ENCODE data around the gene GOT1.

Gene GOT1

GRCh38 chr10:99395750-99396445 lies 34.5 kb downstream of the GOT1 start:
- DNase-seq (ENCODE audit: low spot score) = peak; percentile 74

- DNase-seq (ENCODE audit: low spot score) = no peak
These were observed 35.5 kb downstream of the GOT1 start for GRCh38 chr10:99394761-99395386.

- DNase-seq (ENCODE audit: low spot score) = peak; percentile 31
These were observed 36.2 kb downstream of the GOT1 start for GRCh38 chr10:99394256-99394655.

- DNase-seq (ENCODE audit: low spot score) = no peak
These were observed 36.7 kb downstream of the GOT1 start for GRCh38 chr10:99393683-99394082.

- DNase-seq (ENCODE audit: low spot score) = no peak
These were observed 37.4 kb downstream of the GOT1 start for GRCh38 chr10:99393036-99393435.

GRCh38 chr10:99391346-99391745 lies 39.1 kb downstream of the GOT1 start:
- no peak for DNase-seq (ENCODE audit: low spot score)

GRCh38 chr10:99389729-99390480 lies 40.5 kb downstream of the GOT1 start:
- no peak for DNase-seq (ENCODE audit: low spot score)

- DNase-seq (ENCODE audit: low spot score) = no peak
These were observed 42.9 kb downstream of the GOT1 start for GRCh38 chr10:99387541-99387940.

- DNase-seq (ENCODE audit: low spot score) = no peak
These were observed 43.4 kb downstream of the GOT1 start for GRCh38 chr10:99387071-99387470.

GRCh38 chr10:99382176-99382575 lies 48.2 kb downstream of the GOT1 start:
- DNase-seq (ENCODE audit: low spot score) = no peak

GRCh38 chr10:99375426-99375825 lies 55.0 kb downstream of the GOT1 start:
- DNase-seq (ENCODE audit: low spot score) = no peak

GRCh38 chr10:99374972-99375371 lies 55.5 kb downstream of the GOT1 start:
- DNase-seq (ENCODE audit: low spot score) = no peak

- DNase-seq (ENCODE audit: low spot score) = no peak
These were observed 55.9 kb downstream of the GOT1 start for GRCh38 chr10:99374526-99374925.

- DNase-seq (ENCODE audit: low spot score) = no peak
These were observed 57.7 kb downstream of the GOT1 start for GRCh38 chr10:99372546-99373271.

- DNase-seq (ENCODE audit: low spot score) = no peak
These were observed 59.4 kb downstream of the GOT1 start for GRCh38 chr10:99370993-99371392.

- DNase-seq (ENCODE audit: low spot score) = no peak
These were observed 60.9 kb downstream of the GOT1 start for GRCh38 chr10:99369551-99369950.

- DNase-seq (ENCODE audit: low spot score) = no peak
These were observed 61.3 kb downstream of the GOT1 start for GRCh38 chr10:99369126-99369525.

- no peak for DNase-seq (ENCODE audit: low spot score)
These were observed 61.8 kb downstream of the GOT1 start for GRCh38 chr10:99368646-99369045.

- no peak for DNase-seq (ENCODE audit: low spot score)
These were observed 63.8 kb downstream of the GOT1 start for GRCh38 chr10:99366666-99367065.

- DNase-seq (ENCODE audit: low spot score) = no peak
These were observed 64.7 kb downstream of the GOT1 start for GRCh38 chr10:99365736-99366135.

- no peak for DNase-seq (ENCODE audit: low spot score)
These were observed 65.1 kb downstream of the GOT1 start for GRCh38 chr10:99365311-99365710.

- no peak for DNase-seq (ENCODE audit: low spot score)
These were observed 66.3 kb downstream of the GOT1 start for GRCh38 chr10:99364125-99364524.

GRCh38 chr10:99360934-99361333 lies 69.5 kb downstream of the GOT1 start:
- no peak for DNase-seq (ENCODE audit: low spot score)
